Liver (tissue), 9 donors: ENCODE results near the gene CHML. TPM values are rescaled to one million over a fixed set of nuclear protein-coding genes. Genes with fewer than 3 reads are reported as not detected.
"Not testable (repeated sequence)": the region's sequence is repeated elsewhere in the genome, so short reads cannot be mapped to it uniquely, and the experiment has no call there.

Source experiments
- DNase-seq: peaks from one replicate; pipeline ENCODE4 v3.0.0-alpha.2; 2017; ENCODE audit warnings: low spot score
- H3K27ac ChIP-seq, 2 donors: one replicate each; pipeline ENCODE4 v1.7.0; 2013; ENCODE audit warnings: inconsistent platforms in 2 of 2, low read length in 2 of 2, control low read depth in 1 of 2, low read depth in 1 of 2, mild to moderate bottlenecking in 1 of 2
- H3K27me3 ChIP-seq, 4 donors: one replicate each; pipeline versions ENCODE4 v1.6.1 to v1.7.0; 2013; ENCODE audit warnings: low read length in 3 of 4, inconsistent platforms in 1 of 4, mild to moderate bottlenecking in 1 of 4, moderate library complexity in 1 of 4; ENCODE audit not compliant: control insufficient read depth in 4 of 4, insufficient read depth in 4 of 4
- H3K36me3 ChIP-seq, 4 donors: one replicate each; pipeline versions ENCODE4 v1.6.1 to v1.7.0; 2013; ENCODE audit warnings: low read length in 3 of 4, mild to moderate bottlenecking in 3 of 4, low read depth in 1 of 4, moderate library complexity in 1 of 4; ENCODE audit not compliant: control insufficient read depth in 4 of 4, insufficient read depth in 3 of 4
- H3K4me1 ChIP-seq, 4 donors: one replicate each; pipeline versions ENCODE4 v1.6.1 to v1.7.0; 2013; ENCODE audit warnings: low read length in 3 of 4, mild to moderate bottlenecking in 3 of 4, moderate library complexity in 1 of 4; ENCODE audit not compliant: control insufficient read depth in 4 of 4, insufficient read depth in 4 of 4
- H3K4me3 ChIP-seq, 3 donors: one replicate each; pipeline versions ENCODE4 v1.6.1 to v1.7.0; 2013; ENCODE audit warnings: low read length in 3 of 3, control low read depth in 1 of 3, low read depth in 1 of 3, mild to moderate bottlenecking in 1 of 3
- H3K9ac ChIP-seq, 2 donors: one replicate each; pipeline ENCODE4 v1.7.0; 2013; ENCODE audit warnings: low read length in 2 of 2, mild to moderate bottlenecking in 2 of 2, moderate library complexity in 2 of 2, control low read depth in 1 of 2, low read depth in 1 of 2
- H3K9me3 ChIP-seq, 4 donors: one replicate each; pipeline versions ENCODE4 v1.6.1 to v1.7.0; 2013; ENCODE audit warnings: low read length in 3 of 4; ENCODE audit not compliant: control insufficient read depth in 4 of 4
- EGR1 ChIP-seq, 2 donors: IDR thresholded peaks; 2 replicates each; pipeline ENCODE4 v1.6.1; 2016 to 2018; ENCODE audit warnings: antibody characterized with exemption in 2 of 2, low read depth in 2 of 2
- FOXA1 ChIP-seq: IDR thresholded peaks from 2 replicates; pipeline ENCODE4 v1.6.1; 2016; ENCODE audit warnings: antibody characterized with exemption
- GABPA ChIP-seq, 2 donors: IDR thresholded peaks in 1 of 2; conservative IDR thresholded peaks in 1 of 2; 2 replicates each; pipeline ENCODE4 v1.6.1; 2016; ENCODE audit warnings: antibody characterized with exemption in 2 of 2, mild to moderate bottlenecking in 1 of 2, moderate library complexity in 1 of 2
- HNF4A ChIP-seq, 2 donors: conservative IDR thresholded peaks; 2 replicates each; pipeline ENCODE4 v1.6.1; 2016; ENCODE audit warnings: antibody characterized with exemption in 2 of 2, mild to moderate bottlenecking in 2 of 2
- HNF4G ChIP-seq: IDR thresholded peaks from 2 replicates; pipeline ENCODE4 v1.6.1; 2016; ENCODE audit warnings: antibody characterized with exemption
- NR2F2 ChIP-seq: IDR thresholded peaks from 2 replicates; pipeline ENCODE4 v1.6.1; 2016; ENCODE audit warnings: antibody characterized with exemption
- RXRA ChIP-seq, 2 donors: IDR thresholded peaks; 2 replicates each; pipeline ENCODE4 v1.6.1; 2017 to 2018; ENCODE audit warnings: antibody characterized with exemption in 2 of 2, mild to moderate bottlenecking in 1 of 2
- SP1 ChIP-seq: IDR thresholded peaks from 2 replicates; pipeline ENCODE4 v1.6.1; 2018; ENCODE audit warnings: antibody characterized with exemption, mild to moderate bottlenecking
- YY1 ChIP-seq: IDR thresholded peaks from 2 replicates; pipeline ENCODE4 v1.6.1; 2016; ENCODE audit warnings: antibody characterized with exemption, mild to moderate bottlenecking
- WGBS: extraction: QIAGEN DNeasy Blood & Tissue Kit; methylation state at CpG from one replicate; pipeline ENCODE4 v1.1.7; 2013; 5-methylcytosine and 5-hydroxymethylcytosine counted together
- polyA plus RNA-seq, 2 donors: library from polyadenylated mRNA; stranded (reverse) in 1 of 2; unstranded in 1 of 2; fragments of 200-250 nt in 1 of 2; fragments of >200 nt in 1 of 2; fragmentation: Nextera tagmentation in 1 of 2; extraction: Ambion mirVana in 1 of 2; gene quantifications; one replicate each; pipeline versions ENCODE4 v1.2.1 to v1.2.3, GENCODE V29; 2013 to 2015
- total RNA-seq, 2 donors: library from RNA; depleted of rRNA; stranded (reverse); fragments of >200 nt; gene quantifications; one replicate each; pipeline ENCODE4 v1.2.3, GENCODE V29; 2014
- TF ChIP-seq, protein P1 (sequence below): IDR thresholded peaks from 2 replicates; pipeline ENCODE4 v1.6.1; 2016; ENCODE audit warnings: antibody characterized with exemption
- TF ChIP-seq, protein P2 (sequence below): IDR thresholded peaks from 2 replicates; pipeline ENCODE4 v1.6.1; 2016; ENCODE audit warnings: antibody characterized with exemption
- TF ChIP-seq, protein P3 (sequence below): fragments of 150-350 bp; IDR thresholded peaks from 2 replicates; pipeline ENCODE4 v1.5.1; 2017; ENCODE audit warnings: improper control_type of control experiment, low read depth, low read length; ENCODE audit not compliant: missing input control
- TF ChIP-seq, protein P4 (sequence below): IDR thresholded peaks from 2 replicates; pipeline ENCODE4 v1.6.1; 2016; ENCODE audit warnings: antibody characterized with exemption
- donor health status: healthy.
- donor health status: healthy.
- donor health status: healthy.
- donor health status: healthy.
- donor health status: healthy.

The CHML gene
- total and polyA plus RNA-seq, 4 donors: 0.53 to 8.1 (median 3.3) TPM

DNA sequence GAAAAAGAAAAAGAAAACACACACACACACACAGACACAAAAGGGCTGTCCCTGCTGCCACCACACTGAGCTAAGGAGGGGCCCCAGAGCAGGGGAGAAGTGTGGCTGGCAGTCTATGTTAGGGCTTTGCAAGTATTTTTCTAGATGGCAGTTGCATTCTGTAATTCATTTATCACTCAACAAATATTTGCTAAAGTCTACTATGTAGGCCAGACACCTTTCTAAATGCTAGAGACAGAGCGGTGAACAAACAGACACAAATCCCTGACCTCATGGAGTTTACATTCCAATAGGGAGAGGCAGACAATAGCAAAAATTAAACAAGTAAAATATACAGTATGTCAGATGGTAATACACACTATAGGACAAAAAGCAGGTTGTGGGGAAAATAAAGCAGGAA is 32.1 kb upstream of the CHML start:
- Histone ChIP-seq H3K4me3 (no peak overlapping the region), H3K9me3 (peaks cover 0 to 4% (median 2%) of the 10 kb centered on the region in 4 donors), H3K36me3 (no peaks in the 10 kb centered on the region), H3K27ac (no peak overlapping the region), H3K27me3 (no peaks in the 10 kb centered on the region), H3K4me1 (no peaks in the 10 kb centered on the region), H3K9ac (no peak overlapping the region)
- no peak for DNase-seq
- WGBS: 37% methylated on average over 1 of the region's 1 CpG
- TF ChIP-seq YY1 (no peak), SP1 (peak; percentile 17)

DNA sequence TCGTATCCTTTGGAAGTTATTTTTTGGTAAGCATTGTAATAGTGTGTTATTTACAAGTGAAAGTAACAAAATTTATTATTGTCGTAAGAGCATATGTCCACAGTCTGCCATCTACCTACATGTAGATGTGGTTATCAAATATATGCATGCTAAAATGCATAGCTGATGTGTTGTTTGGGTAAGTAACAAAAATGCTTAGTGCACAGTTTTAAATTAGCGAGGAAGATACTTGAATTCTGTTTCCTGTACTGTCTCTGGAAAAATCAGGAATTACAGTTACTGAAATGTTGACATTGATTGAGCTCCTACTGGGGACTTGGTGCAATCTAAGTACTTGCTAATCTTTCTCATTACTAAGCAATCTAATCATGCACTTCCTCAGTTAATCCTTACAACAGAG is 26.2 kb upstream of the CHML start:
- H3K9ac ChIP-seq: no peak overlapping the region
- H3K4me3 ChIP-seq: no peak overlapping the region
- DNase-seq: no peak
- H3K27ac ChIP-seq: no peak overlapping the region
- TF ChIP-seq, protein P1, sequence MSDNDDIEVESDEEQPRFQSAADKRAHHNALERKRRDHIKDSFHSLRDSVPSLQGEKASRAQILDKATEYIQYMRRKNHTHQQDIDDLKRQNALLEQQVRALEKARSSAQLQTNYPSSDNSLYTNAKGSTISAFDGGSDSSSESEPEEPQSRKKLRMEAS: no peak
- 90% methylated on average over 3 of the region's 3 CpGs for WGBS
- H3K9me3 ChIP-seq: no peaks in the 10 kb centered on the region
- no peaks in the 10 kb centered on the region for H3K27me3 ChIP-seq
- H3K36me3 ChIP-seq: no peaks in the 10 kb centered on the region
- H3K4me1 ChIP-seq: no peaks in the 10 kb centered on the region

DNA sequence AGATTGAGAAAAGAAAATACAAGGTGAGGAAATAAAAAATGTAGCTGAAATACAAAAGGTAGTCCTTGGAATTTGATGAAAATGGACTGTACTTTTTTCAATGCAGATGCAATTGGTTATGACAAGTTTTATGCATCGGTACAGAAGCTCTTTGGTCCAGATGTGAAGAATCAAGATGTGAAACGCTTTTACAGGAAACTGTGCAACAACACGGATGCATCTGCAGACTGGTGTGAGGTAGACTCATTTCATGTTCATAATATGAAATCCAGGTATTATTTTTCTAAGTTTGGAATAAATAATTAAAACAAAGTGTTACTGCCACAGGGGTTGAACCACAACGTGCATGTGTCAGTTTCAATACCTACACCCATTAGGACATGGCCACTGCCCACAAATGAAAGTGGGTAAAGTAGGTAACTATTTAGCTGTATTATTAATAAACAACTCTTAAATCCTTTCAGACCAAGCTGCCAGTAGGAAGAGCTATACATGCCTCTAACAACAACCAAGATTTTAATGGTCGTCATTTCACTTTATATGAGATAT is 20.3 kb upstream of the CHML start:
- H3K27me3 ChIP-seq: no peaks in the 10 kb centered on the region
- no peak for TF ChIP-seq SP1
- TF ChIP-seq EGR1 (IDR thresholded peaks at IDR 0.05; ENCODE audit: low read depth in 2 of 2): no peak
- no peak for TF ChIP-seq NR2F2
- TF ChIP-seq, protein P2, sequence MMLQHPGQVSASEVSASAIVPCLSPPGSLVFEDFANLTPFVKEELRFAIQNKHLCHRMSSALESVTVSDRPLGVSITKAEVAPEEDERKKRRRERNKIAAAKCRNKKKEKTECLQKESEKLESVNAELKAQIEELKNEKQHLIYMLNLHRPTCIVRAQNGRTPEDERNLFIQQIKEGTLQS: no peak
- TF ChIP-seq FOXA1: no peak
- TF ChIP-seq, protein P3, sequence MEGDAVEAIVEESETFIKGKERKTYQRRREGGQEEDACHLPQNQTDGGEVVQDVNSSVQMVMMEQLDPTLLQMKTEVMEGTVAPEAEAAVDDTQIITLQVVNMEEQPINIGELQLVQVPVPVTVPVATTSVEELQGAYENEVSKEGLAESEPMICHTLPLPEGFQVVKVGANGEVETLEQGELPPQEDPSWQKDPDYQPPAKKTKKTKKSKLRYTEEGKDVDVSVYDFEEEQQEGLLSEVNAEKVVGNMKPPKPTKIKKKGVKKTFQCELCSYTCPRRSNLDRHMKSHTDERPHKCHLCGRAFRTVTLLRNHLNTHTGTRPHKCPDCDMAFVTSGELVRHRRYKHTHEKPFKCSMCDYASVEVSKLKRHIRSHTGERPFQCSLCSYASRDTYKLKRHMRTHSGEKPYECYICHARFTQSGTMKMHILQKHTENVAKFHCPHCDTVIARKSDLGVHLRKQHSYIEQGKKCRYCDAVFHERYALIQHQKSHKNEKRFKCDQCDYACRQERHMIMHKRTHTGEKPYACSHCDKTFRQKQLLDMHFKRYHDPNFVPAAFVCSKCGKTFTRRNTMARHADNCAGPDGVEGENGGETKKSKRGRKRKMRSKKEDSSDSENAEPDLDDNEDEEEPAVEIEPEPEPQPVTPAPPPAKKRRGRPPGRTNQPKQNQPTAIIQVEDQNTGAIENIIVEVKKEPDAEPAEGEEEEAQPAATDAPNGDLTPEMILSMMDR: no peak
- no peak for TF ChIP-seq HNF4A (conservative IDR thresholded peaks at IDR 0.05)
- no peak for TF ChIP-seq RXRA (IDR thresholded peaks at IDR 0.05)
- no peak for TF ChIP-seq YY1
- TF ChIP-seq GABPA (IDR thresholded peaks at IDR 0.05 in 1 of 2, conservative IDR thresholded peaks at IDR 0.05 in 1 of 2): no peak
- TF ChIP-seq, protein P4, sequence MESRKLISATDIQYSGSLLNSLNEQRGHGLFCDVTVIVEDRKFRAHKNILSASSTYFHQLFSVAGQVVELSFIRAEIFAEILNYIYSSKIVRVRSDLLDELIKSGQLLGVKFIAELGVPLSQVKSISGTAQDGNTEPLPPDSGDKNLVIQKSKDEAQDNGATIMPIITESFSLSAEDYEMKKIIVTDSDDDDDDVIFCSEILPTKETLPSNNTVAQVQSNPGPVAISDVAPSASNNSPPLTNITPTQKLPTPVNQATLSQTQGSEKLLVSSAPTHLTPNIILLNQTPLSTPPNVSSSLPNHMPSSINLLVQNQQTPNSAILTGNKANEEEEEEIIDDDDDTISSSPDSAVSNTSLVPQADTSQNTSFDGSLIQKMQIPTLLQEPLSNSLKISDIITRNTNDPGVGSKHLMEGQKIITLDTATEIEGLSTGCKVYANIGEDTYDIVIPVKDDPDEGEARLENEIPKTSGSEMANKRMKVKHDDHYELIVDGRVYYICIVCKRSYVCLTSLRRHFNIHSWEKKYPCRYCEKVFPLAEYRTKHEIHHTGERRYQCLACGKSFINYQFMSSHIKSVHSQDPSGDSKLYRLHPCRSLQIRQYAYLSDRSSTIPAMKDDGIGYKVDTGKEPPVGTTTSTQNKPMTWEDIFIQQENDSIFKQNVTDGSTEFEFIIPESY: no peak
- no peak for TF ChIP-seq HNF4G
- TF ChIP-seq, protein P1: no peak
- H3K9me3 ChIP-seq: no peaks in the 10 kb centered on the region
- H3K4me3 ChIP-seq: no peak overlapping the region
- no peak overlapping the region for H3K27ac ChIP-seq
- no peak overlapping the region for H3K9ac ChIP-seq
- 89% methylated on average over 5 of the region's 5 CpGs for WGBS
- no peaks in the 10 kb centered on the region for H3K36me3 ChIP-seq
- no peaks in the 10 kb centered on the region for H3K4me1 ChIP-seq
- no peak for DNase-seq

DNA sequence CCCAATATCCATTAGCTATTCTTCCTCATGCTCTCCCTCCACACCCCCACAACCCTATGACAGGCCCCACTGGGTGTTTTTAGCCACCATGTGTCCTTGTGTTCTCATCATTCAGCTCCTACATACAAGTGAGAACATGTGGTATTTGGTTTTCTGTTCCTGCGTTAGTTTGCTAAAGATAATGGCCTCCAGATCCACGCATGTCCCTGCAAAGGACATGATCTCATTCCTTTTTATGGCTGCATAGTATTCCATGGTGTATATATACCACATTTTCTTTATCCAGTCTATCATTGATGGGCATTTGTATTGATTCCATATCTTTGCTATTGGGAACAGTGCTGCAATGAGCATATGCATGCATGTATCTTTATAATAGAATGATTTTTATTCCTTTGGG is 18.8 kb upstream of the CHML start:
- WGBS: 93% methylated on average over 2 of the region's 2 CpGs
- H3K9ac ChIP-seq, H3K9me3 ChIP-seq: not testable (repeated sequence)

More for the DNA sequence above, 18.8 kb upstream of the CHML start:
- not testable (repeated sequence) for H3K27me3 ChIP-seq, H3K4me3 ChIP-seq, H3K4me1 ChIP-seq, H3K27ac ChIP-seq, DNase-seq, H3K36me3 ChIP-seq
